ENCODE measurements around the gene ADGRG3. TPM values are rescaled to one million over a fixed set of nuclear protein-coding genes. Genes with fewer than 3 reads are reported as not detected.

The ADGRG3 gene
- total RNA-seq, 1 donor, result not detected

GRCh38 chr16:57704905-57705852, 37.1 kb downstream of the ADGRG3 start:
- no peak for TF ChIP-seq CTCF (IDR thresholded peaks at IDR 0.05; ENCODE audit: insufficient read depth, low read depth, low read length)
- no peak overlapping the region for H3K4me3 ChIP-seq (ENCODE audit: low read depth, low read length)
- DNase-seq (ENCODE audit: low read depth), result no peak

GRCh38 chr16:57706717-57707116, 38.6 kb downstream of the ADGRG3 start:
- TF ChIP-seq CTCF (IDR thresholded peaks at IDR 0.05; ENCODE audit: insufficient read depth, low read depth, low read length), result no peak
- no peak overlapping the region for H3K4me3 ChIP-seq (ENCODE audit: low read depth, low read length)
- no peak for DNase-seq (ENCODE audit: low read depth)

GRCh38 chr16:57707331-57707730, 39.2 kb downstream of the ADGRG3 start:
- no peak for DNase-seq (ENCODE audit: low read depth)
- H3K4me3 ChIP-seq (ENCODE audit: low read depth, low read length), result no peak overlapping the region
- TF ChIP-seq CTCF (IDR thresholded peaks at IDR 0.05; ENCODE audit: insufficient read depth, low read depth, low read length), result no peak

- no peak for TF ChIP-seq CTCF (IDR thresholded peaks at IDR 0.05; ENCODE audit: insufficient read depth, low read depth, low read length)
- DNase-seq (ENCODE audit: low read depth), result no peak
- H3K4me3 ChIP-seq (ENCODE audit: low read depth, low read length), result no peak overlapping the region
Observed at GRCh38 chr16:57708168-57708567, 40.1 kb downstream of the ADGRG3 start.

- no peak for TF ChIP-seq CTCF (IDR thresholded peaks at IDR 0.05; ENCODE audit: insufficient read depth, low read depth, low read length)
- no peak for DNase-seq (ENCODE audit: low read depth)
- no peak overlapping the region for H3K4me3 ChIP-seq (ENCODE audit: low read depth, low read length)
Observed at GRCh38 chr16:57709663-57710062, 41.6 kb downstream of the ADGRG3 start.

- no peak for TF ChIP-seq CTCF (IDR thresholded peaks at IDR 0.05; ENCODE audit: insufficient read depth, low read depth, low read length)
- no peak overlapping the region for H3K4me3 ChIP-seq (ENCODE audit: low read depth, low read length)
- no peak for DNase-seq (ENCODE audit: low read depth)
Observed at GRCh38 chr16:57711346-57711745, 43.2 kb downstream of the ADGRG3 start.

Data from fibroblast of villous mesenchyme (primary cell).